B cell (primary cell): ENCODE data around the gene SALL3. TPM values are rescaled to one million over a fixed set of nuclear protein-coding genes. Genes with fewer than 3 reads are reported as not detected.

ENCODE experiments used
- ATAC-seq: fragments of 200-7000 bp; cut with Tn5 transposase; one replicate; pipeline ENCODE4 v1.10.0; 2021; ENCODE audit warnings: low read depth, mild to moderate bottlenecking, moderate number of reproducible peaks, moderate library complexity
- CTCF ChIA-PET: fragments of 350-600 bp; sonication (Branson Sonifier 250); formaldehyde crosslinking; loops from one replicate; lab custom pipeline; 2021; ENCODE audit warnings: antibody characterized with exemption, inconsistent platforms; lab: Charles Lee
- POLR2A ChIA-PET: fragments of 350-600 bp; sonication (Branson Sonifier 250); formaldehyde crosslinking; loops from one replicate; lab custom pipeline; 2021; ENCODE audit warnings: antibody characterized with exemption; lab: Charles Lee
- DNase-seq: peaks from one replicate; pipeline ENCODE4 v3.0.0; 2013
- H2AFZ ChIP-seq: 2 replicates; pipeline ENCODE4 v1.6.1; 2012; ENCODE audit warnings: mild to moderate bottlenecking, low read depth, low read length; ENCODE audit not compliant: insufficient read depth, poor library complexity, severe bottlenecking
- H3K27ac ChIP-seq, 2 donors: 1 replicate in 1 of 2; 2 replicates in 1 of 2; pipeline ENCODE4 v1.5.1; 2012 to 2013; ENCODE audit warnings: low read length in 2 of 2, mild to moderate bottlenecking in 2 of 2, moderate library complexity in 1 of 2
- H3K27me3 ChIP-seq, 4 experiments: fragments of 200-600 bp in 1 of 4; sonication (generic) in 1 of 4; replicated peaks in 1 of 4; 1 replicate in 2 of 4; 2 replicates in 2 of 4; pipeline versions ENCODE4 v1.6.1 to v1.7.0; 2013 to 2016; ENCODE audit warnings: low read length in 3 of 4, mild to moderate bottlenecking in 2 of 4, mixed read lengths in 1 of 4, moderate library complexity in 1 of 4; ENCODE audit not compliant: insufficient read depth in 4 of 4, control insufficient read depth in 3 of 4; ENCODE audit errors: control extremely low read depth in 1 of 4
- H3K36me3 ChIP-seq, 2 experiments: replicated peaks in 1 of 2; 1 replicate in 1 of 2; 2 replicates in 1 of 2; pipeline versions ENCODE4 v1.6.1 to v1.7.1; 2013; ENCODE audit warnings: low read length in 1 of 2; ENCODE audit not compliant: insufficient read depth in 2 of 2, control insufficient read depth in 1 of 2; ENCODE audit errors: control extremely low read depth in 1 of 2, extremely low read depth in 1 of 2
- H3K4me1 ChIP-seq, 2 donors: fragments of 200-600 bp in 1 of 2; sonication (generic) in 1 of 2; 1 replicate in 1 of 2; 2 replicates in 1 of 2; pipeline versions ENCODE4 v1.5.1 to v1.6.1; 2013 to 2017; ENCODE audit warnings: low read length in 2 of 2; ENCODE audit not compliant: control insufficient read depth in 2 of 2, insufficient read depth in 2 of 2
- H3K4me2 ChIP-seq: replicated peaks from 2 replicates; pipeline ENCODE3; 2012; ENCODE audit warnings: mild to moderate bottlenecking, low read depth, low read length; ENCODE audit not compliant: poor library complexity, severe bottlenecking
- H3K4me3 ChIP-seq, 5 experiments: fragments of 200-600 bp in 1 of 5; sonication (generic) in 1 of 5; 1 replicate in 3 of 5; 2 replicates in 2 of 5; pipeline versions ENCODE4 v1.5.1 to v1.7.0; 2011 to 2016; ENCODE audit warnings: low read length in 4 of 5, mild to moderate bottlenecking in 4 of 5, low read depth in 2 of 5, control low read depth in 1 of 5, moderate library complexity in 1 of 5; ENCODE audit not compliant: insufficient read depth in 1 of 5; ENCODE audit errors: control extremely low read depth in 1 of 5, extremely low read depth in 1 of 5
- H3K79me2 ChIP-seq: fragments of 200-600 bp; sonication (generic); one replicate; pipeline ENCODE4 v1.6.0; 2016; ENCODE audit warnings: low read length; ENCODE audit not compliant: control insufficient read depth, insufficient read depth
- H3K9ac ChIP-seq: fragments of 200-600 bp; sonication (generic); 2 replicates; pipeline ENCODE4 v1.6.1; 2017; ENCODE audit warnings: mild to moderate bottlenecking, low read length, moderate library complexity
- H3K9me3 ChIP-seq, 3 donors: one replicate each; pipeline versions ENCODE4 v1.6.1 to v1.7.1; 2013; ENCODE audit warnings: low read length in 2 of 3; ENCODE audit not compliant: control insufficient read depth in 2 of 3, insufficient read depth in 1 of 3; ENCODE audit errors: control extremely low read depth in 1 of 3
- H4K20me1 ChIP-seq: 2 replicates; pipeline ENCODE4 v1.6.0; 2012; ENCODE audit warnings: mild to moderate bottlenecking, low read length; ENCODE audit not compliant: insufficient read depth, control insufficient read depth, poor library complexity, severe bottlenecking
- H3K27ac Mint-ChIP-seq: one replicate; pipeline ENCODE4 v1.8.0; 2021; ENCODE audit warnings: mixed read lengths
- H3K27me3 Mint-ChIP-seq: one replicate; pipeline ENCODE4 v1.8.0; 2021; ENCODE audit warnings: mixed read lengths
- H3K4me1 Mint-ChIP-seq: one replicate; pipeline ENCODE4 v1.8.0; 2021; ENCODE audit warnings: mixed read lengths
- H3K4me3 Mint-ChIP-seq: one replicate; pipeline ENCODE4 v1.8.0; 2021; ENCODE audit warnings: mixed read lengths
- H3K9me3 Mint-ChIP-seq: one replicate; pipeline ENCODE4 v1.8.0; 2022; ENCODE audit warnings: mixed read lengths; ENCODE audit not compliant: insufficient read depth
- CTCF ChIP-seq: fragments of 200-600 bp; IDR thresholded peaks from one replicate; pipeline ENCODE4 v1.8.0; 2022; ENCODE audit warnings: antibody characterized with exemption, mild to moderate bottlenecking
- EZH2 ChIP-seq: IDR thresholded peaks from 2 replicates; pipeline ENCODE4 v1.6.1; 2012; ENCODE audit warnings: borderline replicate concordance, low read depth, mild to moderate bottlenecking, moderate library complexity, low read length; ENCODE audit not compliant: insufficient read depth, poor library complexity, severe bottlenecking
- WGBS: methylation state at CpG from one replicate; pipeline ENCODE4 v1.1.5; 2013; ENCODE audit warnings: missing lambda C conversion rate; ENCODE audit not compliant: insufficient coverage; 5-methylcytosine and 5-hydroxymethylcytosine counted together
- intact Hi-C: fragments of 100-400 bp; cut with micrococcal nuclease; formaldehyde crosslinking; loops from one replicate; pipeline ENCODE4 v1.10.0; 2022
- polyA plus RNA-seq: library from polyadenylated mRNA; depleted of rRNA; stranded (reverse); fragments of >200 nt; gene quantifications from 2 replicates; pipeline ENCODE4 v1.2.3, GENCODE V29; 2012
- total RNA-seq, 2 donors: library from RNA; stranded (reverse); fragments of 120-200 nt in 1 of 2; gene quantifications; 1 replicate in 1 of 2; 2 replicates in 1 of 2; pipeline versions ENCODE4 v1.2.3 to v1.2.4, GENCODE V29; 2013 to 2022

The SALL3 gene
- total and polyA plus RNA-seq, 2 donors (not counting 1 experiment from before 2014, with no cell fraction given), result not detected

GRCh38 chr18:78998371-78999071, 18.9 kb downstream of the SALL3 start:
- intact Hi-C loops, result no loop called here
- H3K27me3 Mint-ChIP-seq, result peaks cover 17% of the 10 kb centered on the region
- no peak overlapping the region for H3K9ac ChIP-seq
- peaks cover 0 to 20% (median 0%) of the 10 kb centered on the region in 3 donors for H3K9me3 ChIP-seq
- 82% methylated on average over 15 of the region's 18 CpGs for WGBS
- H3K36me3 ChIP-seq, result no peaks in the 10 kb centered on the region
- no peak overlapping the region for H3K4me3 Mint-ChIP-seq
- H3K4me1 ChIP-seq, result no peaks in the 10 kb centered on the region
- no peaks in the 10 kb centered on the region for H3K9me3 Mint-ChIP-seq
- H2AFZ ChIP-seq, result no peak overlapping the region
- TF ChIP-seq CTCF, result no peak
- no peak for TF ChIP-seq EZH2
- no peak overlapping the region for H3K4me2 ChIP-seq
- ATAC-seq (no peak), DNase-seq (no peak)
- H3K4me3 ChIP-seq, result no peak overlapping the region
- CTCF ChIA-PET, result no interaction called here
- H3K27ac ChIP-seq, result no peak overlapping the region
- no peaks in the 10 kb centered on the region for H4K20me1 ChIP-seq
- H3K27me3 ChIP-seq, result no peaks in the 10 kb centered on the region
- no peak overlapping the region for H3K27ac Mint-ChIP-seq
- no peaks in the 10 kb centered on the region for H3K79me2 ChIP-seq
- no peaks in the 10 kb centered on the region for H3K4me1 Mint-ChIP-seq
- POLR2A ChIA-PET, result no interaction called here

GRCh38 chr18:78999939-79000338, 20.3 kb downstream of the SALL3 start:
- Histone ChIP-seq H3K36me3 (no peaks in the 10 kb centered on the region), H3K4me3 (no peak overlapping the region), H3K27me3 (no peaks in the 10 kb centered on the region), H2AFZ (no peak overlapping the region), H4K20me1 (no peaks in the 10 kb centered on the region), H3K4me1 (no peaks in the 10 kb centered on the region), H3K9me3 (peaks cover 0 to 7% (median 0%) of the 10 kb centered on the region in 3 donors), H3K4me2 (no peak overlapping the region), H3K79me2 (no peaks in the 10 kb centered on the region), H3K9ac (no peak overlapping the region), H3K27ac (no peak overlapping the region)
- WGBS, result 90% methylated on average over 5 of the region's 8 CpGs
- Mint-ChIP-seq H3K4me3 (no peak overlapping the region), H3K4me1 (no peaks in the 10 kb centered on the region), H3K27me3 (peaks cover 17% of the 10 kb centered on the region), H3K27ac (no peak overlapping the region), H3K9me3 (no peaks in the 10 kb centered on the region)
- POLR2A ChIA-PET, result no interaction called here
- CTCF ChIA-PET, result no interaction called here
- ATAC-seq (no peak), DNase-seq (no peak)
- TF ChIP-seq CTCF, result no peak
- TF ChIP-seq EZH2, result no peak
- intact Hi-C loops, result no loop called here
